HEK293 (cell line): ENCODE measurements around the gene CCT8L2.
"Not testable (repeated sequence)": the region's sequence is repeated elsewhere in the genome, so short reads cannot be mapped to it uniquely, and the experiment has no call there.

Experiments
- CTCF ChIA-PET: fragments of 350-600 bp; formaldehyde crosslinking; extraction: SDS; loops from one replicate; lab custom pipeline; 2021; ENCODE audit warnings: antibody characterized with exemption; lab: Yijun Ruan, JAX
- POLR2A ChIA-PET: fragments of 300-600 bp; formaldehyde crosslinking; extraction: SDS; loops from one replicate; lab custom pipeline; 2020; ENCODE audit warnings: antibody characterized with exemption, inconsistent platforms; lab: Yijun Ruan, JAX
- H3K27ac ChIP-seq: fragments of 200-500 bp; sonication (Bioruptor generic); 2 replicates; pipeline ENCODE4 v1.5.1; 2014; ENCODE audit warnings: low read depth, low read length, control low read depth, inconsistent platforms; ENCODE audit errors: extremely low read depth
- H3K36me3 ChIP-seq, 2 experiments: fragments of 200-500 bp in 1 of 2; sonication (Bioruptor generic) in 1 of 2; 1 replicate in 1 of 2; 2 replicates in 1 of 2; pipeline ENCODE4 v1.5.1; 2014 to 2017; ENCODE audit warnings: inconsistent platforms in 2 of 2, low read length in 2 of 2; ENCODE audit not compliant: control insufficient read depth in 2 of 2, insufficient read depth in 1 of 2
- H3K4me1 ChIP-seq: fragments of 200-500 bp; sonication (Bioruptor generic); 2 replicates; pipeline ENCODE4 v1.5.1; 2014; ENCODE audit warnings: mild to moderate bottlenecking, low read length, inconsistent platforms; ENCODE audit not compliant: control insufficient read depth, insufficient read depth
- H3K4me3 ChIP-seq: 2 replicates; pipeline ENCODE4 v1.5.1; 2011; ENCODE audit warnings: low read depth, mild to moderate bottlenecking, control low read depth, low read length, moderate library complexity
- H3K9me3 ChIP-seq: fragments of 200-500 bp; sonication (Bioruptor generic); 2 replicates; pipeline ENCODE4 v1.5.1; 2014; ENCODE audit warnings: low read depth, low read length, inconsistent platforms; ENCODE audit not compliant: control insufficient read depth, insufficient read depth
- FEZF1 ChIP-seq: fragments of 450-650 bp; formaldehyde crosslinking; IDR thresholded peaks from 2 replicates; pipeline ENCODE4 v1.5.1; 2016; ENCODE audit warnings: missing biosample characterization, missing genetic modification characterization
- IKZF3 ChIP-seq: fragments of 450-650 bp; IDR thresholded peaks from 2 replicates; pipeline ENCODE4 v1.5.0; 2018; ENCODE audit warnings: missing biosample characterization, mild to moderate bottlenecking, missing genetic modification characterization, moderate library complexity
- ZBTB49 ChIP-seq: fragments of 450-650 bp; formaldehyde crosslinking; IDR thresholded peaks from 2 replicates; pipeline ENCODE4 v1.5.1; 2016; ENCODE audit warnings: missing biosample characterization, missing genetic modification characterization, low read depth
- ZIC2 ChIP-seq: fragments of 450-650 bp; formaldehyde crosslinking; IDR thresholded peaks from 2 replicates; pipeline ENCODE4 v1.5.1; 2016; ENCODE audit warnings: missing biosample characterization, missing genetic modification characterization
- ZNF19 ChIP-seq: fragments of 450-650 bp; formaldehyde crosslinking; IDR thresholded peaks from 2 replicates; pipeline ENCODE4; 2016; ENCODE audit warnings: missing biosample characterization, missing genetic modification characterization, low read depth
- ZNF302 ChIP-seq: fragments of 450-650 bp; formaldehyde crosslinking; IDR thresholded peaks from 2 replicates; pipeline ENCODE4 v1.5.1; 2016; ENCODE audit warnings: missing biosample characterization, missing genetic modification characterization, low read depth
- ZNF394 ChIP-seq: fragments of 450-650 bp; formaldehyde crosslinking; IDR thresholded peaks from 2 replicates; pipeline ENCODE4 v1.5.1; 2016; ENCODE audit warnings: missing biosample characterization, missing genetic modification characterization, mild to moderate bottlenecking, moderate library complexity, borderline replicate concordance
- ZNF501 ChIP-seq: fragments of 450-650 bp; formaldehyde crosslinking; IDR thresholded peaks from 2 replicates; pipeline ENCODE4 v1.5.1; 2016; ENCODE audit warnings: missing biosample characterization, missing genetic modification characterization
- ZNF514 ChIP-seq: fragments of 450-650 bp; formaldehyde crosslinking; IDR thresholded peaks from 2 replicates; pipeline ENCODE4 v1.5.1; 2016; ENCODE audit warnings: missing biosample characterization, missing genetic modification characterization
- ZNF521 ChIP-seq: fragments of 450-650 bp; formaldehyde crosslinking; IDR thresholded peaks from 2 replicates; pipeline ENCODE4 v1.5.1; 2017; ENCODE audit warnings: missing biosample characterization, mild to moderate bottlenecking, missing genetic modification characterization
- ZNF747 ChIP-seq: fragments of 450-650 bp; formaldehyde crosslinking; IDR thresholded peaks from 2 replicates; pipeline ENCODE4 v1.5.1; 2016; ENCODE audit warnings: missing biosample characterization, missing genetic modification characterization
- ZNF768 ChIP-seq: fragments of 450-650 bp; formaldehyde crosslinking; IDR thresholded peaks from 2 replicates; pipeline ENCODE4 v1.5.1; 2018; ENCODE audit warnings: missing biosample characterization, mild to moderate bottlenecking, missing genetic modification characterization
- ZNF777 ChIP-seq: fragments of 450-650 bp; formaldehyde crosslinking; IDR thresholded peaks from 2 replicates; pipeline ENCODE4 v1.5.1; 2017; ENCODE audit warnings: missing biosample characterization, missing genetic modification characterization, borderline replicate concordance
- ZSCAN16 ChIP-seq: fragments of 450-650 bp; formaldehyde crosslinking; IDR thresholded peaks from 2 replicates; pipeline ENCODE4 v1.5.1; 2016; ENCODE audit warnings: missing biosample characterization, missing genetic modification characterization
- TF ChIP-seq, protein P1 (sequence below): fragments of 450-650 bp; formaldehyde crosslinking; optimal IDR thresholded peaks from 2 replicates; pipeline ENCODE3; 2016; ENCODE audit warnings: missing biosample characterization, mild to moderate bottlenecking, missing genetic modification characterization

CCT8L2 gene

DNA sequence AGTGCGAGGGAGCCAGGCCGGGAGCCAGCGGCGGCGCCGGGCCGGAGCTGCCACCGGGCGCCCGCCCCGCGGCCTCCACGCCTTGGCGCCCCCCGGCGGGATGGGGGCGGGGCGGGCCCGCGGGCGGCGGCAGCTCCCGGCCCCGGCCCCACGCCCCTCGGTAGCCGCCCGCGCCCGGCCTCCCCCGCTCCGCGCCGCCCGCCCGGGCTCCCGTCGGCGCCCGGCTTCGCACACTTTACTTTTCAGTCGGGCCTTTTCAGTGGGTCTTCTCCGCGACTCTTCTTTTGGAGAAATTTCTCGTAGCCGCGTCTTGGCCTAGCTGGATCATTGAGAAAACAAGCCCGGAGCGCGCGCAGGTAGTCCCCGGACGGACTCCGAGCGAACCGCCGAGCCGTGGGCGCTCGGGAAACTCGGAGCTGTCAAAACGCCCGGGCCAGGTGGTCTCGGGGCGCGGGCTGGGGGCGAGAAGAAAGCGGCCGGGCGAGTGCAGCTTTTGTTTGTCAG, 9.7 kb upstream of the CCT8L2 start:
- POLR2A ChIA-PET, H3K36me3 ChIP-seq, H3K4me1 ChIP-seq, H3K9me3 ChIP-seq, CTCF ChIA-PET, H3K4me3 ChIP-seq: not testable (repeated sequence)
- TF ChIP-seq, protein P1, sequence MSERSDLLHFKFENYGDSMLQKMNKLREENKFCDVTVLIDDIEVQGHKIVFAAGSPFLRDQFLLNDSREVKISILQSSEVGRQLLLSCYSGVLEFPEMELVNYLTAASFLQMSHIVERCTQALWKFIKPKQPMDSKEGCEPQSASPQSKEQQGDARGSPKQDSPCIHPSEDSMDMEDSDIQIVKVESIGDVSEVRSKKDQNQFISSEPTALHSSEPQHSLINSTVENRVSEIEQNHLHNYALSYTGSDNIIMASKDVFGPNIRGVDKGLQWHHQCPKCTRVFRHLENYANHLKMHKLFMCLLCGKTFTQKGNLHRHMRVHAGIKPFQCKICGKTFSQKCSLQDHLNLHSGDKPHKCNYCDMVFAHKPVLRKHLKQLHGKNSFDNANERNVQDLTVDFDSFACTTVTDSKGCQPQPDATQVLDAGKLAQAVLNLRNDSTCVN (tag by site-specific recombination) = peak; percentile 33
- peak overlapping the region; percentile 26; the same call in 1 of the 2 replicates for H3K27ac ChIP-seq

- no peaks in the 10 kb centered on the region for H3K9me3 ChIP-seq
- no peak for TF ChIP-seq ZNF394 (tag by site-specific recombination)
- POLR2A ChIA-PET = no interaction called here
- H3K36me3 ChIP-seq = no peaks in the 10 kb centered on the region
- H3K4me3 ChIP-seq = no peak overlapping the region
- no peaks in the 10 kb centered on the region; the same call in 1 of the 2 replicates for H3K4me1 ChIP-seq
- CTCF ChIA-PET = no interaction called here
- peak overlapping the region; percentile 26; the same call in 1 of the 2 replicates for H3K27ac ChIP-seq
These were observed 9.0 kb upstream of the CCT8L2 start for GRCh38 chr22:16601437-16602223.

GRCh38 chr22:16600644-16601436, 8.2 kb upstream of the CCT8L2 start:
- H3K9me3 ChIP-seq, POLR2A ChIA-PET, H3K36me3 ChIP-seq, H3K27ac ChIP-seq, H3K4me3 ChIP-seq, CTCF ChIA-PET, H3K4me1 ChIP-seq: not testable (repeated sequence)

- H3K27ac ChIP-seq, H3K4me1 ChIP-seq, H3K9me3 ChIP-seq, POLR2A ChIA-PET, CTCF ChIA-PET, H3K36me3 ChIP-seq, H3K4me3 ChIP-seq: not testable (repeated sequence)
These were observed 7.0 kb upstream of the CCT8L2 start for GRCh38 chr22:16599648-16600047.

DNA sequence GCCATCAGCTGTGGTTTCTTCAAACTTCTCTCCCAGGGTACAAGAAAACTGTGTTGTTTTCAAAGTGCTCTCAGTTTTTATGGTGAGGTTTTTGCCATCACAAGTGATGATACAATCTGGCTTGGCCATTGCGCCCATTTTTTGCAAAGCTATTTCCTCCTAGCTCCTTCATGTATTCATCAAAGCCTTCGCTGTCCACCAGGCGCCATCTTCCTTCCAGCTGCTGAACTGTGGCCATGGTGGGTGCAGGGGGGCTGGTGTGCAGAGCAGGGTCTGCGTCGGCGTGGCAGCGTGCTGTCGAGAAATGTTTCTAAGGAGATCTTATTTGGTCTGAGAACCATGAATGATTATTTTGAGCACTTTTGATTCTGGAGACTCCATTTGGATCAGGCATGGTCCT, 2.6 kb upstream of the CCT8L2 start:
- POLR2A ChIA-PET, H3K4me3 ChIP-seq, H3K36me3 ChIP-seq, H3K4me1 ChIP-seq, H3K9me3 ChIP-seq, H3K27ac ChIP-seq: not testable (repeated sequence)
- CTCF ChIA-PET = interaction anchor here (0.9 kb wide), 1 partner anchor 178 kb away, joined by 3 read pairs; no protein-coding TSS in a partner anchor

DNA sequence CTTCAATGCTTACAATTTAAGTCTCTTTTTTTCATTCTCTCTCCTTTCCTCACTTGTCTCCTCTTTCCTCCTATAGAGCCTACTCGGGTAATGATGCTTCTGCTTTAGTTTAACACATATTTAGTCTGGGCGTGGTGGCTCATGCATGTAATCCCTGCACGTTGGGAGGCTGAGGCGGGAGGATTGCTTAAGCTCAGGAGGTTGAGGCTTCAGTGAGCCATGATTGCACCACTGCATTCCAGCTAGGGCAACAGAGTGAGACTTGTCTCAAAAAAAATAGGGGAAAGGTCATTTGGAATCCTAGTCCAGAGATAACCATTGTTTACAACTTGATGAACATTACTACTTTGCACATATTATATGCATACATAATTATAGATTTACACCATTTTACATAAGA, 1.4 kb upstream of the CCT8L2 start:
- Histone ChIP-seq H3K9me3 (no peaks in the 10 kb centered on the region), H3K4me3 (no peak overlapping the region), H3K4me1 (no peaks in the 10 kb centered on the region), H3K27ac (no peak overlapping the region), H3K36me3 (no peaks in the 10 kb centered on the region)
- ChIA-PET POLR2A (no interaction called here), CTCF (no interaction called here)
- no peak for TF ChIP-seq ZNF777 (tag by site-specific recombination)
- no peak for TF ChIP-seq ZNF514
- TF ChIP-seq ZSCAN16 (tag by site-specific recombination) = no peak
- TF ChIP-seq ZIC2 (tag by site-specific recombination) = no peak
- no peak for TF ChIP-seq ZNF768 (tag by site-specific recombination)
- no peak for TF ChIP-seq ZNF19 (tag by site-specific recombination)
- TF ChIP-seq ZNF501 (tag by site-specific recombination) = no peak
- TF ChIP-seq ZNF302 = no peak
- no peak for TF ChIP-seq ZBTB49 (tag by site-specific recombination)
- no peak for TF ChIP-seq IKZF3 (tag by site-specific recombination)
- TF ChIP-seq FEZF1 (tag by site-specific recombination) = no peak
- TF ChIP-seq ZNF747 (tag by site-specific recombination) = no peak
- no peak for TF ChIP-seq ZNF521 (tag by site-specific recombination)
